ENCODE results near the gene RANGAP1.

Gene RANGAP1

DNA sequence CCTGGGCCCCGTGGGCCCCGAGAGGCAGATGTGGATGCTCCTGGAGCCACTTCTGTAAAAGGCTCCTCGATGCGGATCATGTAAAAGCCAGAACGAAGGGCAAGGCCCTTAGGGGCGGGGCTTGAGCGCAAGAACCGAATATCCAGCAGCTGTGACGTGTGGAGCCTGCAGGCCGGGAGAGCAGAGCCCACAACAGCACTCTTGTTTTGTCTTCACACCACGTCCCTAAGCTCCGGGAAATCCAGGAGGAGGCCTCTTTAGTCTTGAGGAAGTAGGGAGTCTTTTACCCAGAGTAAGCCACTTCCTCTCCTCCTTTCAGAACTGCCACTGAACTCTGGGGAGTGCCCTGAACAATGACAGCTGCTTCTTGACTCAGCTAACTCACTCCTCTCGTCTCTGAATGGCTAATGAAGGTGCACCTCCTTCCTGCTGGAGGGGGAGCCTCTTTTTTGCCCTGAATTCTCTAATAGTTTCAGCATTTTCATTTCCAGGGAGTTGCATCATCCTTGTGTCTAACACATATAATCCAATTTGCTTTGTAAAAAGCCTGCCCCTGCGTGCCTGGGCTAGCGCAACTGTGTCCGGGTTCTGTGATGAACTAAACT, 68.3 kb downstream of the RANGAP1 start:
- DNase-seq (ENCODE audit: low read depth), result no peak
- TF ChIP-seq, protein P1, sequence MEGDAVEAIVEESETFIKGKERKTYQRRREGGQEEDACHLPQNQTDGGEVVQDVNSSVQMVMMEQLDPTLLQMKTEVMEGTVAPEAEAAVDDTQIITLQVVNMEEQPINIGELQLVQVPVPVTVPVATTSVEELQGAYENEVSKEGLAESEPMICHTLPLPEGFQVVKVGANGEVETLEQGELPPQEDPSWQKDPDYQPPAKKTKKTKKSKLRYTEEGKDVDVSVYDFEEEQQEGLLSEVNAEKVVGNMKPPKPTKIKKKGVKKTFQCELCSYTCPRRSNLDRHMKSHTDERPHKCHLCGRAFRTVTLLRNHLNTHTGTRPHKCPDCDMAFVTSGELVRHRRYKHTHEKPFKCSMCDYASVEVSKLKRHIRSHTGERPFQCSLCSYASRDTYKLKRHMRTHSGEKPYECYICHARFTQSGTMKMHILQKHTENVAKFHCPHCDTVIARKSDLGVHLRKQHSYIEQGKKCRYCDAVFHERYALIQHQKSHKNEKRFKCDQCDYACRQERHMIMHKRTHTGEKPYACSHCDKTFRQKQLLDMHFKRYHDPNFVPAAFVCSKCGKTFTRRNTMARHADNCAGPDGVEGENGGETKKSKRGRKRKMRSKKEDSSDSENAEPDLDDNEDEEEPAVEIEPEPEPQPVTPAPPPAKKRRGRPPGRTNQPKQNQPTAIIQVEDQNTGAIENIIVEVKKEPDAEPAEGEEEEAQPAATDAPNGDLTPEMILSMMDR (IDR thresholded peaks at IDR 0.05; ENCODE audit: low read depth, low read length, missing control alignments), result no peak
- in situ Hi-C loops (cut with HindIII; ENCODE audit: low sequenced_read_pairs), result no loop called here
- H3K4me3 ChIP-seq (ENCODE audit: low read depth, low read length), result no peak overlapping the region

DNA sequence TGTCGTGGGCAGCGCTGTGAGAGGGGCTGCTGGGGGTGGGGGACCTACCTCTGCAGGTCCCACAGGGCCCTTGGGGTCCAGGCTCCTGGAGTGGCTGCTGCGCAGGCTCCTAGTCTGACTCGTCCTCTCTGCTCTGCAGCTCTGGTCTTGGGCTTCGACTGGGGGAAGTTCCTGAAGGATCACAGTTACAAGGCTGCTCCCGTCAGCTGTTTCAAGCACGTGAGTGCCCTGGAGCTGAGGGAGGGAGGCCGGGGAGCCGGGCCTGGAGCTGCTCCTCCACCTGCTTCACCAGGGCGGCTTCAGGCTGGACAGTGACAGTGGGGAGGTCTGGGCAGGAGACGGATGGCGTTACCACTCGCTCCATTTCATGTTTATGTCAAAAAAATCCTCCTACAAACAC, 69.0 kb downstream of the RANGAP1 start:
- no peak overlapping the region for H3K4me3 ChIP-seq (ENCODE audit: low read depth, low read length)
- TF ChIP-seq, protein P1 (IDR thresholded peaks at IDR 0.05; ENCODE audit: low read depth, low read length, missing control alignments), result no peak
- no peak for DNase-seq (ENCODE audit: low read depth)
- in situ Hi-C loops (cut with HindIII; ENCODE audit: low sequenced_read_pairs), result no loop called here

DNA sequence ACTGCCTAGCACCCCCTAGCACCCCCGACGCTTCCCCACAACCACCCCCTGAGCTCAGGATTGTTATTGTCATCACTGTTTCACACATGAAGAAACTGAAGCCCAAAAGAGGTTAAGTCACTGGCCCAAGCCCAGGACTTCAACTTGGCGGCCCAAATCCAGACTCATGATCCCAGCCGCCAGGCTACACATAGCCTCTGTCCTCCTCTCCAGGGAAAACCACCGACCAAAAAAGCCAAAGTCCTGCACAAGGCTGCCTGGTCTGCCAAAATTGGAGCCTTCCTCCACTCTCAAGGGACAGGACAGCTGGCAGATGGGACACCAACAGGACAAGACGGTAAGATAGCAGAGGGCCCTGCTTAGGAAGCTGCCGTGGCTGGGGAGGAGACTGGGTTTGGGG, 70.1 kb downstream of the RANGAP1 start:
- H3K4me3 ChIP-seq (ENCODE audit: low read depth, low read length), result no peak overlapping the region
- in situ Hi-C loops (cut with HindIII; ENCODE audit: low sequenced_read_pairs), result no loop called here

DNA sequence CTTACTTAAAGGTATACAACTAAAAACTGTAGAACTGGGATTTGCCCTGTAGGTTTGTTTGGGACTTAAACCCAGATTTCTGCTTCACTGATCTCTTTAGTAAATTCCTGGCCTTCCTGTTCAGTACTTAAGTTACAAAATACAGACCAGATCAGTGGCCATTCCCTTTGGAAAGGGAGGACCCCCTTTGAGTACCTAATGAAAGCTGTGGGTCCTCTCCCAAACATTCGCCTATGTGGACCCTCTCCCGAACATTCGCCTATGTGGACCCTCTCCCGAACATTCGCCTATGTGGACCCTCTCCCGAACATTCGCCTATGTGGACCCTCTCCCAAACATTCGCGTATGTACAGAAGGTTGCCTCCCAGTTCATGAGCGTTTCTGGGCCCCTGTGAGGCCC, 70.6 kb downstream of the RANGAP1 start:
- DNase-seq (ENCODE audit: low read depth), result no peak
- H3K4me3 ChIP-seq (ENCODE audit: low read depth, low read length), result no peak overlapping the region
- in situ Hi-C loops (cut with HindIII; ENCODE audit: low sequenced_read_pairs), result no loop called here
- TF ChIP-seq, protein P1 (IDR thresholded peaks at IDR 0.05; ENCODE audit: low read depth, low read length, missing control alignments), result no peak

More for the DNA sequence above, 70.1 kb downstream of the RANGAP1 start:
- TF ChIP-seq, protein P1 (IDR thresholded peaks at IDR 0.05; ENCODE audit: low read depth, low read length, missing control alignments), result no peak
- DNase-seq (ENCODE audit: low read depth), result no peak

DNA sequence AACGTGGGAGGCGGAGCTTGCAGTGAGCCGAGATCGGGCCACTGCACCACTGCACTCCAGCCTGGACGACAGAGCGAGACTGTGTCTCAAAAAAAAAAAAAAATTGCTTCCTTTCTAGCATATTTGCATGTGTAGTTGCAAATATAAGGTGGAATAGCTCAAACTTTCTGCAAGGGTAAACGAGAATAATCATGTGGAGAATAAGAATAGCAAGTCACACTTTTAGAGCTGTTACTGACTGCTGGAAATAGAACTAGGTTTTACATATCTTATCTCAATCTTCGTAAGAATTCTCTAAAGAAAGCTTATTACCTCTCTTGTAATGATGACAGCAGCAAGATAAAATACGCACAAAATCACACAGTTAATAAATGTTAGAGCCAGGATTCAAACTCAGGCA, 79.3 kb downstream of the RANGAP1 start:
- no peak overlapping the region for H3K4me3 ChIP-seq (ENCODE audit: low read depth, low read length)
- in situ Hi-C loops (cut with HindIII; ENCODE audit: low sequenced_read_pairs), result no loop called here
- no peak for DNase-seq (ENCODE audit: low read depth)
- TF ChIP-seq, protein P1 (IDR thresholded peaks at IDR 0.05; ENCODE audit: low read depth, low read length, missing control alignments), result no peak

DNA sequence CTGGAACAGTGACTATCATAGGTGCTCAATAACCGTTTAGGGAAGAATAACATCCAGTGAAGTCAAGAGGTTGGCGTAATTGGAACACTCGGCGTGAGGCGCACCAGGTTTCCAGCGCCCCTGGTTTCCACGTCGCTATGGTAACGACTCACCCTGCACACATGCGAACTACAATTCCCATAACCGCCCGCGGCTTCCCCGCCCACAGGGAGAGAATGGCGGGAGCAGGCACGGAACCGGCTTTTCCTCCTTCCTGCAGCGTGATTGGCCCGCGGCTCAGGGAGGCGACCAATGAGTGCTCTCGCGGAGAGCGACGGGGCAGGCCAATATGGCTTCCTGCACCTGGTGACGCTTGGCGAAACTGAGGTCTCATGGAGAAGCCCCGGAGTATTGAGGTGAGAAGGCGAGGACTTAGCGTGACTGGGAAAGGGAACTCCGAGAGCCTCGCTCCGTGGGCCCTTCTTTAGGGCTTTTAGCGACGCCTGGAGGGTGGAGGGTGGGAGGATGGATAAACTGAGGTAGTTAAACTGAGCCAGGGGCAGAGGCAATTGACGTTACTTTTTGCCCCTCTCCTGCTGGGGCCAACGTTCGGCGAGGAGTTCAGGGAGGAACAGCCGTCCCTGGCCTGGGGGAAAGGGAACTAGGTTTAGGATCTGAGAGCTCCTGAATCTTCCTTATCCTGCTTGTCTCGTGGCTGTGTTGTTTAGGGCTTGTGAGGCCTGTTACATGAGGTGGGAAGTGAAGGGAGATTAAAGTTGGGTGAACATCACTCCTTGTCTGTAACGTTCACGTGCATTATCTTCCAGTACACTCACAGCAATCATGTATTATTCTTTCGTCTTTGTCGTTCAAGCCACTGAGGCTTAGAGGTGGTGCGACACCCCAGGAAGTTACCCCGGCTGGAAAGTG, 80.7 kb downstream of the RANGAP1 start, which contains the start of gene L3MBTL2:
TSS of gene L3MBTL2 (plus strand) at position 321 of the 909 bp plus-strand sequence. CDS start at position 372, 51 bp downstream.
- in situ Hi-C loops (cut with HindIII; ENCODE audit: low sequenced_read_pairs), result no loop called here
- DNase-seq (ENCODE audit: low read depth), result peak; percentile 88
- H3K4me3 ChIP-seq (ENCODE audit: low read depth, low read length), result peak within 1 kb of the TSS; percentile 71
- TF ChIP-seq, protein P1 (IDR thresholded peaks at IDR 0.05; ENCODE audit: low read depth, low read length, missing control alignments), result no peak
